ENCODE measurements around the gene RBM7.

Gene RBM7

GRCh38 chr11:114448749-114449482, 48.5 kb downstream of the RBM7 start:
- DNase-seq (ENCODE audit: low spot score): no peak

GRCh38 chr11:114449845-114450244, 49.4 kb downstream of the RBM7 start:
- DNase-seq (ENCODE audit: low spot score): no peak

GRCh38 chr11:114452399-114452798, 51.9 kb downstream of the RBM7 start:
- no peak for DNase-seq (ENCODE audit: low spot score)
